ENCODE measurements around the gene SUGP1. TPM values are rescaled to one million over a fixed set of nuclear protein-coding genes. Genes with fewer than 3 reads are reported as not detected.

The SUGP1 gene
- polyA plus RNA-seq, 3 donors, result 61.9 to 70.3 (median 67.9) TPM

- DNase-seq, result no peak
Measured at GRCh38 chr19:19345232-19345631, 24.9 kb upstream of the SUGP1 start.

- no peak for DNase-seq
Measured at GRCh38 chr19:19343762-19344161, 23.5 kb upstream of the SUGP1 start.

- no peak for DNase-seq
Measured at GRCh38 chr19:19343016-19343362, 22.7 kb upstream of the SUGP1 start.

GRCh38 chr19:19342086-19343015 lies 22.0 kb upstream of the SUGP1 start:
- DNase-seq, result peak; percentile 37

- no peak for DNase-seq
Measured at GRCh38 chr19:19341026-19341425, 20.7 kb upstream of the SUGP1 start.

- DNase-seq, result no peak
Measured at GRCh38 chr19:19338082-19338481, 17.8 kb upstream of the SUGP1 start.

GRCh38 chr19:19337120-19337519 lies 16.8 kb upstream of the SUGP1 start:
- no peak for DNase-seq

- DNase-seq, result no peak
Measured at GRCh38 chr19:19336597-19336996, 16.3 kb upstream of the SUGP1 start.

GRCh38 chr19:19335408-19336158 lies 15.3 kb upstream of the SUGP1 start:
- DNase-seq, result no peak

GRCh38 chr19:19334989-19335344 lies 14.7 kb upstream of the SUGP1 start:
- no peak for DNase-seq

- DNase-seq, result no peak
Measured at GRCh38 chr19:19334063-19334988, 14.0 kb upstream of the SUGP1 start.

- DNase-seq, result no peak
Measured at GRCh38 chr19:19329126-19329525, 8.8 kb upstream of the SUGP1 start.

GRCh38 chr19:19327672-19328071 lies 7.4 kb upstream of the SUGP1 start:
- DNase-seq, result no peak

GRCh38 chr19:19324059-19324770 lies 3.9 kb upstream of the SUGP1 start:
- peak; percentile 16 for DNase-seq

GRCh38 chr19:19321141-19321577 lies 850 bp upstream of the SUGP1 start:
- peak; percentile 17 for DNase-seq

GRCh38 chr19:19319732-19320360 lies 463 bp downstream of the SUGP1 start:
- no peak for DNase-seq

GRCh38 chr19:19316082-19316481 lies 4.2 kb downstream of the SUGP1 start:
- no peak for DNase-seq

GRCh38 chr19:19315444-19315843 lies 4.9 kb downstream of the SUGP1 start:
- no peak for DNase-seq

- no peak for DNase-seq
Measured at GRCh38 chr19:19308373-19308772, 11.9 kb downstream of the SUGP1 start.

- DNase-seq, result no peak
Measured at GRCh38 chr19:19306191-19306590, 14.1 kb downstream of the SUGP1 start.

GRCh38 chr19:19305696-19306095 lies 14.6 kb downstream of the SUGP1 start:
- DNase-seq, result no peak

Data from renal pelvis (tissue), 4 donors.